Stimulated activated CD8-positive, alpha-beta memory T cell treated with anti-CD3 and anti-CD28 coated beads, Interleukin-15, amount 100 ng/mL, for 1 hour (primary cell): ENCODE results near the gene VAV2.

ENCODE experiments used
- DNase-seq: peaks from one replicate; pipeline ENCODE4 v3.0.0-alpha.2; 2020; ENCODE audit warnings: low read depth

The VAV2 gene

DNA sequence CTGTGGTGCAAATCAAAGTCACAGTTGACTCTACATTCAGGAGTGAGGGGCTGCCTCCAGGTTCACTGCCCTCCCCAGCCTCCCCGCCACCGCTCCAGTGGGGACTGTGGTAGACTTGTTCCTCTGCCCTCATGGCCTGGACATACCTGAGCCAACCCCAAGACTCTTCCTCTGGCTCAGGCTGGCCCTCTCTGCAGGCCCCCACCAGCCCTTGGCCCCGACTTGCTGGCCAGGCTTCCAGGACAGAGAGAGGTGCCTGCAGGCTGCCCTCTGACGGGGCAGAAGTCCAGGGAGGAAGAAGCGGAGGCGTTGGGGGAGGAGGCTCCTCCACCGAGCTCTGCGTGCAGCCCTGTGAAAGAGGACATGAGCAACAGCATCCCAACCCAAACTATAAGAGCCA lies 251.2 kb downstream of the VAV2 start:
- DNase-seq = no peak

DNA sequence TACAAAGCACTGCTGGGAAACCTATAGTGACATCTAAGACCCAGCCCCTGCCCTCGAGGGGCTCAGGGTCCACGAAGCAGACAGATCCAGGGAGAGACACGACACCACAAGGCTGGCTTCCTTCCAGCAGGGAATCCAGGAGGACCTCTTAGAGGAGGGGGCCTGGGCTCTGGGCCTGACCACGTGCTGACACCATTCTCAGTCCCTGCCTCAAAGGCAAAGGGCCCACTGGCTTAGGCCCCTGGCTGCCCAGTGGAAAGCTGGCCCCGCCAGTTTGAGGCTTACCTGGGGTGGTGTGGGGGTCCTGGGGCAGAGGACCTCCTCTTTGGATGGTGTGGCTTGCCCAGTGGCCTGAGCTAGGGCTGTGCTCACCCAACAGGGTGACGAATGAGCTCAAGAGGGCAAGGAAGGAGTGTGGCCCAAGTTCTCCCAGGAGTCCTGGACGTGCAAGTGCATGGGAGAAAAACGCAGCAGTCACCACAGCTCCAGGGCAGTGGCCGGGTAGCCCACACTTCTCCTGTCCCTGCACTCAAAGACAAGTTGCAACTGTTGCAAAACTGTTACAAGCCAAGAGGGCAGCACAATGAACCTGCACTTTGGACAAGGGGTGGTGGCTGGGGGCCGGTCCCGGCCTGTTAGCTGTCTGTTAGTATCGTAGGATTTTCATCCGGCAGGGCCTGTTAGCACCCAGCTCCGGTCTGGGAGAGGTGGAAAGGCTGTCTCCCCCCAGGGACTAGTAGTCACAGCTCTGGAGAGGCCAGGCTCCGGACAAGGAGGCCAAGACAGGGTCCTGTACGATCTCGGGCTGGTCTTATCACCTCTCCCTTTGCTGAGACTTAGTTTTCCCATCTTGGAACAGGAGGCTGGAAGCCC lies 252.5 kb downstream of the VAV2 start:
- no peak for DNase-seq

DNA sequence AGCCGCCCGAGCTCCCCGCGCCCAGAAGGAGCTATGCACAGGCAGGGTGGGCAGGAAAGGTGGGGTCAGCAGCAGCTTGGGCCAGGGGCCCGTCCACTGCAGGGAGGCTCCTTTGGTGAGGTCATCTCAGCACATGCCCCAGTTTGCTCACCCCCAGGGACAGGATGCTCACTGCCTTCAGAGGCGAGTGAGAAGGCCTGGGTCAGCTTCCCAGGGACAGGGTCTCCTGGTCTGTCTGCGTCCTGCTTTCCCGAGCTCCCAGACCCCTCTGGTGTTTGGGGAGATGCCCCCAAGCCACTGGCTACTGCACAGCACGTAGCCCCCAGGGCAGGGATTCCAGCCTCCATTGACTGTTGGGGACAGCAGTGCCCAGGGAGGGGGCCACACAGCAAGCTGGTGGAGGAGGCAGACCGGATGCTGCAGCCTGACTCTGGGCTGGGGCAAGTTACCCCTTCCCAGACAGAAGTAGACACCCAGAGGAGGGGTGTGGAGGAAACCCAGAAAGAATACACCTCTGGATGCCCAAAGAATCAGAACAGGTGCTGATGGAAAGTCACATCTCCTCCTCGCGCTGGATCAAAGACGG lies 253.4 kb downstream of the VAV2 start:
- no peak for DNase-seq

DNA sequence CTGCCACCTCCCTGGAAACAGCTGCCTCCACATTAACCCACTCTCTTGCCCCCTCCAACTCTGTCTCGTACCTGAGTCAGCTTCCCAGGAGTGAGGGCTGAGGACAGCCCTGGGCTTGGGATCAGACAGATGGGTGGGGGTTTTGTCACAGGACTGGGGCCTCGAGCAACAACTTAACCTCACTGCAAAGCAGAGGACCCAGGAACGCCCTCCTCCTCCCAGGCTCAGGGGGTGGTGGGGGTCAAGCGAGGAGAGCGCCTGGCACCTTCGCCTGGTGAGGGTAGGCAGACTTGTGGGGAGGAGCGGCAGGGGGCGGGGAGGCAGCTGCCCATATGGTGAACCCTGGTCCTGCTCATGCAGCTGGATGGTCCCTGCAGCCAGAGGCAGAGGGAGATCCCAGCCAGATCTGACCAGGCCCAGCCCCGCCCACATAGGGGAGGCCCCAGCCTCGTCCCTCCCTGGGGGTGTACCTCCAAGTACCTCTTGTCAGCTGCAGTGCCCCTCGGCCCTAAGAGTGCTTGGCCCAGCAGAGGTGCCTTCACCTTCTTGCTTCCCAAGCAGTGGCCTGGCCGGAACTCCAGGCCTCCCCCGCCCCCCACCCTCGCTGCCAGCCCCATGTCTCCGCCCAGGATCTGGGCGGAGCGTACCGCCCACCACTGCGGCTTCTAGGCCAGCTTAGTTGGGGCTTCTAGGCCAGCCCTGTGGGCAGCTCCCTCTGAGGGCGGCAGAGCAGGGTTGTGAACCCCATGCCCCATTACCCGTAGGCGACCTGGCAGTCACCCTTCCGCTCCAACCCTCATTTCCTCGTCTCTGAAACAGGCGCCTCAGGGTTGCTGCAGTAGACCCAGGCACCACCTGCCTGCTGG lies 254.1 kb downstream of the VAV2 start, which contains the start of gene SARDH:
Gene SARDH, minus strand, starts transcription at position 579 of the 866 bp plus-strand sequence. CDS start 4,179 bp downstream, outside the sequence.
- DNase-seq = no peak

DNA sequence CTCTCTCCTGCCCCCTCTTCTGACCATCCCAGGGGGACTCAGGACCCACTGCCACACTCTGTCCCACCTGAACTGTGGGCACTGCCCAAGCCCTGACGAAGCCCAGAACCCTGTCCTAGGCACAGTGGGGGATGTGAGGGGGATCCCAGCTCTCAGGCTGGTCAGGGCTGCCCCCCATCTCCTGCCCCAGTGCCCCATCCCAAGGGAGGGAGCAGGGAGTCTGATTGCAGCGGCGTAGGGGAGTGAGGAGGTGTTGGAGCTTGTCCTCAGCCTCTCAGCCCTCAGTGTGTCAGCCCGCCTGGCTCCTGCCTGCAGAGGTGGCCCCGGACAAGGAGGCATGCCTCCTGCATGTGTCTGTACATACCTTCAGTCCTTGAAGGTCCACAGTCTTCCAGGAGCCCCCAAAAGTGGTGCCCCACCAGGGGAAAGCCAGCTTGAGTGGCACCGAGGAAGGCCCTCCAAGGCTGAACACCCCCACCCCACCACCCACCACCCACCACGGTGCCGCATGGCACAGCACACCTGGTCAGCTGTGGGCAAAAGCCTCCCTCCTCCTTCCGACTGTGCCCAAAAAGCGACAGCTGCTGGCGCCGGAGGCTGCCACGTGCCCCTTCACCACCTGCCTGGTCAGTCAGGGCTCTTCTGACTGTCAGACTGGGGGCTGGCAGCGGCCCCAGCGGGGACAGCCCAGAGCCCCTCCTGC lies 254.9 kb downstream of the VAV2 start:
- no peak for DNase-seq

DNA sequence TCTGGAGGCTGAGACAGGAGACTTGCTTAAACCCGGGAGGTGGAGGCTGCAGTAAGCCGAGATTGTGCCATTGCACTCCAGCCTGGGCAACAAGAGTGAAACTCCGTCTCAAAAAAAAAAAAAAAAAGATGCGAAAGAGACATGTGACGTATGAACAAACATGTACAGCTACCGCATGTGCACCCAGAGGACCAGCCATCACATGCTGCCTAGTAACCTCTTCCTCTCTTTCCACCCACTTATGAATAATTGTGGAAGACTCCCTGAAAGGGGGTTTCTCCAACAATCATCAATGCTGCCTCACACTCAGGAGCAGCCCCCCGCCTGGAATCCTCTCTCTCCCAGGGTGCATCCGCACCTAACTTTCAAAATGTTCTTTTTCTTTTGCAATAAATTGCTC lies 256.2 kb downstream of the VAV2 start:
- no peak for DNase-seq

DNA sequence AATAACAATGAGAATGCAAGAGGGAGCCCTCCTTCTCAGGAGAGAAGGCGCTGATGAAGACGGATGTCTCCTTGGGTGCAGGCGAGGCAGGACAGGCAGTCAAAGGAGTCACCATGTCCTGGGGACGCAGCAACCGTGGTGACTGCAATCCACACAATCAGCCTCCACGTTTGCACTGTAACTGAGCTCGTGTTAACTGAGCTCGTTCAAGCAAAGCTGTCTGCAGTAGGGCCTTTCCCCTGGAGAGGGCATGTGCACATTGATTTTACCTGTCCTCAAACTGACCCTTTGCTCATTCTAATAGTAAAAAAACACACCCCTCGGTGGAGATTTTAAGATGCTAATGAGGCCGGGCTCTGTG lies 256.7 kb downstream of the VAV2 start:
- DNase-seq = no peak

DNA sequence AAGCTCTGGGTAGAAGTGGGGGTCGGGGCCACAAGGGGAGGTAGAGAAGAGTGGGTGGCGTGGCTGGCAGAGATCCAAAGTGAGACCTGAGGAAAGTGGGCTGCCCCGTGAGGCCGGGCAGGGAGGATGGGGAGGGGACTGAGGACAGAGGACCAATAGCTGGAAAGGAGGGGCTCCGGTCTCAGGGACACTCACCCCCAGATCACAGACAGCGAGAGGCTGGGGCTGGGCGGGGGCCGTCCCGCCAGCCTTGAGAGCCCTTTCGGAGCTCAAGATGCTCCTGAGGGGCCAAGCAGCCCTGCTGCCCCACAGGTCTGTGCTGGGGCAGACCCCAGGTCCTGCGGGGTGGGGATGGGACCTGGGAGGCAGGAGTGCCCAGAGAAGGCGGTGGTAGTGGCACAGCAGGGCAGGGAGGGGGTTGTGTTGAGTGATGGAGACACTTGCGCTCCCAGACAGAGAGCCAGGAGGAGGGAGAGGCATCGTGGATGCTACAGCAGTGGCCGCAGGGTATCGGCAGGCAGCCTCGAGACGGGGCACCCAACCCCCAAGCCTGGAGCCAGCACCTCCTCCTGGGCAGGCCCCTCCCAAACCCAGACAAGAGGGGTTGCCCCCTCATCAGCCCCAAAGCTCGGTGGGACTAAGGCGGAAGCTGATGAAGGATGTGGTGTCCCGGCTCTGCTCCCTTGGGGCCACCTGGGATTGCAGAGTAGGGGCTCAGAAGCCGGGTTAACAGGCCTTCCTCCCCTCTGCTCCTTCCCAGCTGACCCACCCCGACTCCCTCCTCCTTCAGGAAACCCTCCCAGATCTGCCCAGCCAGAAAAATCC lies 257.3 kb downstream of the VAV2 start:
- DNase-seq = no peak

DNA sequence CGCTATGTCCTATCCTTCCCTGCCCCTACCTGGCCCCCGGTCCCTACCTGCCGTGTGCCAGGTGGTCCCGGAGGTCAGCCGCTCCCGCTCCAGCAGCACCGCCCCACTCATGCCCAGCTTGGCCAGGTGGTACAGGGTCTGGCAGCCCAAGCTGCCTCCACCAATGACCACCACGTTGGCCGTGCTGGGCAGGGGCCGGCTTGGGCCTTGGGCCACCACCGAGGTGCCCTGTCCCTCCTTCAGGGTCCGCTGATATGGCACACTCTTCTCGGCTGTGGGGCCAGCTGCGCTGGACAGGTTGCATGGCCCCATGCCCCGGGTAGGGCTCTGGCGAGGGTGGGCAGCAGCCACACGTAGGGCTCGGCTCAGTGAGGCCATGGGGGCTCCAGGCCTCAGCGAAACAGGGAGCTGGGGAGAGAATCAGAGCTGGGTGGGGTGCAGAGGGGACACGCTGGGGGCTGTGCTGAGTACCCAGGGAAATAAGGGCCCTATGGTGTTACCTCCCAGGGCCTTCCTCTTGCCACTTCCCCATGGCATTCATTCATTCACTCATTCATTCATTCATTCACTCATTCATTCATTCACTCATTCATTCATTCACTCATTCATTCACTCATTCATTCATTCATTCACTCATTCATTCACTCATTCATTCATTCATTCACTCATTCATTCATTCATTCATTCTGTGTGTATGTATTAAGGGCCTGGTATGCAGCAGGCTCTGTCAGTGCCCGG lies 258.2 kb downstream of the VAV2 start:
- no peak for DNase-seq

DNA sequence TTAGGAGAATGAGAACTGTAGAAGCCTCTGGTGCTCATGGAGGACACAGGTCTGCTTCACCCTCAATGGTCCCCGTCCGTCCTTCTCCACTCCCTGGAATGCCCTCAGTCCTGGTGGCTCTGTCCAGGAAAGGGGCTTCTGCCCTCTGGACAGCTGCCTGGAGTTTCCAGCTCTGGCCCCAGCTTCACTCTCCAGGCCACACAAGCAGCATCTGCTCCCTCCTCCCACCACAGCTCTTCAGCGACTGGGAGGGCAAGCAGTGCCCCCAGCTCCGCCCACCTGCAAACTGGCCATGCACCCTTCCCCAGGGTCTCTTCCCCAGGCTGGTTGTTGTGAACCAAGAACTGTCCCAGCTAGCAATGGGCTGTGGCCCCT lies 258.7 kb downstream of the VAV2 start:
- no peak for DNase-seq

DNA sequence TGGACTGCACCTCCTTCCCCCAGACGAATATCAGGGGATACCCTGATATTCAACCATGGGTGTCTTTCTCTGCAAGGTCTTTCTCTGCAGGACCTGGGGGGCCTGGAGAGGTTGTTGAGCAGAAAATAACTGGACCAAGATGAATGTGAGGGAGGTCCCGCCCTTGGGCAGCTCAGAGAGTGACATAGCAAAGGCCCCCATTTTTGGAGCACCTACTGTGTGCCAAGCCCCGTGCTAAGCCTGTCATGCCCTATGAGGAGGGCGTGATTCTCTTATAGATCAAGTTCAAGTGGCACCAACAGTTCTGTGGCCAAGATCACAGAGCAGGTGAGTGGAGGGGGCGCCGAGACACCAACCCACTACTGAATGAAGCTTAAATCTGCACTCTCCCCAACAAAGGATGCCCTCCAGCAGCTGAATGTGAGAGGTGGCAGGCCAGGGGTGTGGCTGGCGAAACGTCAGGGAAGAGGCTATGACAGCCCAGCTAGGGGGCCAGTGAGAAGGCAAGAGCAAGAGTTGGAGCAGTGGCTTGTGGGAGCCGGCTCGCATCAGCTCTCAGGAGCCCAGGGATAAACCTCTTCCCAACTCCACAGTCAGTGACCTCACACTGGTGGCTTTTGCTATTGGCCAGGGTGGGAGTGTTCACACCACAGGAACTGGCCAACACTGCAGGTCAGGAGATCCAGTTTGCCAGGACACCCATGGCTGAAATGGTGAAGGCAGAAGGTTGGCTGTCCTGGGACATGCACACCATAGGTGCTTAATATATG lies 259.3 kb downstream of the VAV2 start:
- DNase-seq = no peak

DNA sequence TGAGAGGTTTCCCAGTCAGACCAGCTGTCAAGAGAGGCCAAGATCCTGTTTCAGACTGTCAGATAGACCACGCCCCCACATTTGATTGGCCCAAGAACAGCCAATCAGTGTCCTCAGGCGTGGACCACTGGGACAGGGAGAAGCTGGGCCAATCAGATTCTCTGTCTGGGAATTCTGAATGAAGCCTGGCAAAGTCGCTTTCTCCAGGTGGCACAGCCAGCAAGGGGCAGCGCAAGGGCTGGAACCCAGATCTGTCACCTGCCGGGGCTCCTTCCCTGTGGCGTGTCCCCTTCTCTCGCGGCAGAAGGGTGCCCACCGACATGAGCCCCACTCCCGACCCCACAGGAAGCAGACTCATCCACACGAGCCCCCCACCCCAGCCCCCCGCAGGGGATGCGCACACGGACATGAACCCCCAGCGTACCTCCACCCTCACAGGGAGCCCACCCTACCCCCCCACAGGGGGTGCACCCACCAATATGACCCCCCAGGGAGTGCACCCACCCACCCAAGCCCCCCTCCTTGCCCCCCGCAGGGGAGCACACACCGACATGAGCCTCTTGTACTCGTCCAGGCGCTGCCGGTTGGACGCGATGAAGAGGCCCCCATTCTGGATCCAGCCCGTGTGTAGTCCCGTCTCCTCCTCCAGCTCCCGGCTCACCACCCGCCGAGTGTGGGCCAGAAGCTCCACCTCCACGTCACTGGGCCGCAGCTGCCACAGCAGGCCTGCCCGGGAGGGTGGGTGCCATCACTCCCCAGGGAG lies 260.1 kb downstream of the VAV2 start:
- no peak for DNase-seq

DNA sequence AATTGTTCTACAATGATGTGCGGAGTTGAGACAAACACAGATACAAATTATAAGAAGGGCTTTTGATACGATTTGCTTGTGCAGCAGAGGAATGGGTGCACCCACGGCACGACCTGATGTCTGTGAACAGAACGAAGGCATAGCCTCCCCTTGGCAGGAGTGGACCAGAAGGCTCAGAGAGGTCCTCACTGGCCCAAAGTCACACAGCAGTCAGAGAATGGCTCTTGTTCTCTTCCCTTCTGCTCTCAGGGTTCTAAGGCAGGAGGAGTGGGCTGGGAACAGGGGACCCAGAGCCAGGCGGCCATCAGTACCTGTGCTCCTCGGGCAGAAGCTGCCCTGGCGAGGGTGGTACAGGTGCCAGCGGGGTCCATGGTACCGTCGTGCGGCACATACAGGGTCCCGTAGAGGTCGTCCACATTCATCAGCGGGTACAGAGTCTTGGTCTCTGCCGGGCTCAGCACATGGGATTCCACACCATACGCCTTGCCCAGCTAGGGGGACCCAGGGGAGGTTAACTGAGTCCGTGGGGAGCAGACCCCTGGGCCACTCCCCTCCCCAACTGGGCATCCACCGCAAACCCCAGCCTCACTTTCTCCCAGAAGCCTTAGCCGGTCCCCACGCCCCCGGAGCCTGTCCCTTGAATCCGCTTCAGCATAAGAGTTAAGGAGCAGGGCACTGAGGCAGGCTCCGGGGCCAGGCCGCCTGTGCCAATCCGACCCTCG lies 261.0 kb downstream of the VAV2 start:
- no peak for DNase-seq

DNA sequence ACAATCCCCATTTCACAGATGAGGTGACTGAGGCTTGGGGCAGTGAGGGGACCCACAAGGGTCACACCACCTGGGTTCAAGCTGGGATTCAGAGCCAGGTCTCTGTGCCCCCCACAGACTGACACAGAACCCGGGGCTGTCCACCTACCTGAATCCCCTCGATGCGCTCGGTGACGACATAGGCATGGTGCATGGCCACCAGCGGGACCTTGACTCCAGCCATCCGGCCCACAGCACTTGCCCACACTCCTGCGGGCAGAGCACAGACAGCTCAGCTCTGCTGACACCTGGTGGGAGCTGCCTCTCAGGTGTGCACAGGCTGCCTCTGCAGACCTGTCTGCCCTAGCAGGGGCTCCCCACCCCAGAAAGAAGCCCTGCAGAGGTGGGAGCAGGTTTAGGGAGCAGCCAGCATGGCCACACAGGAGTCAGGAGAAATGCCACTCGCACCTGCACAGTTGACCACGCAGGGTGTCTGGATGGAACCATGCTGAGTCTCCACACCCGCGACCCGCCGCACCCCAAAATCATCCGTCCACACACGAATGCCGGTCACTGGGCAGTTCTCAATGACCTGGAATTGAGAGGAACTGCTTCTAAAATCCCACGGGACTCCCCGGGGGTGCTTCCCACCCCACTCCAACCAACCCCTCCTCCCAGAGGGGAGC lies 262.4 kb downstream of the VAV2 start:
- no peak for DNase-seq

DNA sequence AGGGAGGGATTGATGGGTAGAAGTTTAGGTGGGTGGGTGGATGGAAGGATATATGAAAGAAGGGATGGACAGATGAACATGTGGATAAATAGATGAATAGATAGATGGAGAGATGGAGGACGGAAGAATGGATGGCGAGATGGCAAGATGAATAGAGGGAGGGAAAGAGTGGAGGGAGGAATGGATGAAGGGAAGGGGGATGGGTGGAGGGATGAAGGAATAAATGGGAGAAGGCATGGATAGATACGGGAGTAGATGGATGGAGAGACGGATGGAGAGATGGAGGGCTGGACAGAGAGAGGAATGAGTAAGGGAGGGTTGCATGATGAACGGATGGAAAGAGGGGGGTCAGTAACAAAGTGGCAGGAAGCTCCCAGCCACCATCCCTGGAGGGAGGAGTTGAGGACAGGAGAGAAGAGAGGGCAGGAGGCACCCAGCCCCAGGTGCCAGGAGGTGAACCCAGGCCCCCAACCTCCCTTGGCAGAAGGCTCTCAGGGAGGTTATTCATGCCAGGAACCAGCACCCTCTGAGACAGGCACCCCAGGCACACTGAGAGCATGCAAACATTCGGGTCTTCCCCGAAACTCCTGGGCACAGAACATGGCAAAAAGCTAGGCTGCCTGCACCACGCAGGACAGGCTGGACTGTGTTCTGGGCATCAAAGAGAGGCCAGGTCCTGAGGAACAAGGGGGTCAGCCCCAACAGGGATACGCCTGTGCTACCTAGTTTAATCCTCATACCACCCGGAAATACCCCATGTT lies 263.1 kb downstream of the VAV2 start:
- DNase-seq = no peak

DNA sequence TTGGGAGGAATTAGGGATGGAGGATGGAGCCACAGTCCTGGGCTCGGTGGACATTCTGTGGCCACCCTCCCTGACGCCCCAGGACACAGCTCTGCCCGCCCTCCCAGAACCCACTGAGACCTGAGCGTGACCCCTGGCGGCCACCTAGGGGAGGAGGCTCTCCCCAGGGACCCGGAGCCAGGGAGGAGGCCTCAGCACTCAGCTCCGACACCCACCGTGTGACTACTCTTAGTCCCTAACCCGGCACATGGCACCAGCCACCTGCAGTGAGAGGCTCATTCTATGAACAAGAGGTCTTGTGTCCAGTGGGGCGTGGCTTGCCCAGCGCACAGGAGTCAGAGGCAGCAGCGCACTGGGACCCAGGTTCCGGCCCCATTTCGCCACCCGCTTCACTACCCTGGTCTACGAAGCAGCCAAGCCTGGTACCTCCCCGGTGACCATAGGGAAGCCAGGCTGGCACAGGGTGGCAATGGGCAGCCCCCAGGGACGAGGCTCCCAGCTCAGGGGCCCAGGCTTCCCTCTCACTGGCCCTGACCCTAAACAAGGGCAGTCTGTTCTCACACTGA lies 264.2 kb downstream of the VAV2 start:
- no peak for DNase-seq
